Esophagus muscularis mucosa (tissue), 4 donors: ENCODE measurements around the gene TRPT1. TPM values are rescaled to one million over a fixed set of nuclear protein-coding genes. Genes with fewer than 3 reads are reported as not detected.

Source experiments
- DNase-seq: peaks from one replicate; pipeline ENCODE4 v3.0.0-alpha.2; 2017; ENCODE audit errors: extremely low spot score
- H3K27ac ChIP-seq, 4 donors: fragments of 200-600 bp; sonication (generic); replicated peaks in 1 of 4; 1 replicate in 3 of 4; 2 replicates in 1 of 4; pipeline ENCODE4 v1.5.1; 2016 to 2019; ENCODE audit warnings: mild to moderate bottlenecking in 1 of 4
- H3K27me3 ChIP-seq, 4 donors: fragments of 200-600 bp; sonication (generic); one replicate each; pipeline versions ENCODE4 v1.5.1 to v1.6.0; 2016 to 2019
- H3K36me3 ChIP-seq, 4 donors: fragments of 200-600 bp; sonication (generic); one replicate each; pipeline ENCODE4 v1.5.1; 2016 to 2019
- H3K4me1 ChIP-seq, 4 donors: fragments of 200-600 bp; sonication (generic); one replicate each; pipeline ENCODE4 v1.5.1; 2016 to 2019
- H3K4me3 ChIP-seq, 4 donors: fragments of 200-600 bp; sonication (generic); 1 replicate in 2 of 4; 2 replicates in 2 of 4; pipeline ENCODE4 v1.5.1; 2016 to 2019; ENCODE audit warnings: mild to moderate bottlenecking in 4 of 4, moderate library complexity in 1 of 4
- H3K9me3 ChIP-seq, 4 donors: fragments of 200-600 bp; sonication (generic); 1 replicate in 3 of 4; 2 replicates in 1 of 4; pipeline ENCODE4 v1.5.1; 2016 to 2019
- CTCF ChIP-seq, 3 experiments: fragments of 200-600 bp in 2 of 3; fragments of 450-650 bp in 1 of 3; sonication (generic) in 2 of 3; IDR thresholded peaks; one replicate each; pipeline ENCODE4 v1.5.1; 2017 to 2019; ENCODE audit warnings: antibody characterized with exemption in 3 of 3, mild to moderate bottlenecking in 2 of 3, moderate library complexity in 1 of 3
- EP300 ChIP-seq: sonication (generic); formaldehyde crosslinking; IDR thresholded peaks from one replicate; pipeline ENCODE4 v1.6.1; 2017; ENCODE audit warnings: antibody characterized with exemption
- POLR2A ChIP-seq: fragments of 450-650 bp; IDR thresholded peaks from one replicate; pipeline ENCODE4 v1.6.1; 2017; ENCODE audit warnings: antibody characterized with exemption, moderate library complexity, mild to moderate bottlenecking, low read depth
- POLR2AphosphoS5 ChIP-seq, 2 donors: sonication (generic); formaldehyde crosslinking; IDR thresholded peaks; one replicate each; pipeline ENCODE4 v1.6.1; 2017; ENCODE audit warnings: antibody characterized with exemption in 2 of 2
- WGBS: methylation state at CpG from one replicate; pipeline ENCODE4 v1.1.5; 2018; 5-methylcytosine and 5-hydroxymethylcytosine counted together
- intact Hi-C: fragments of 100-400 bp; cut with DNase I; formaldehyde crosslinking; loops from one replicate; pipeline ENCODE4 v1.15.1; 2023
- total RNA-seq, 4 donors: library from RNA; depleted of rRNA; stranded (reverse); fragments of >200 nt; gene quantifications; one replicate each; pipeline versions ENCODE4 v1.1.0 to v1.2.1, GENCODE V29; 2016

TRPT1 gene
- total RNA-seq, 4 donors from 2014 or later, result 42.3 to 90.5 (median 72.1) TPM

DNA sequence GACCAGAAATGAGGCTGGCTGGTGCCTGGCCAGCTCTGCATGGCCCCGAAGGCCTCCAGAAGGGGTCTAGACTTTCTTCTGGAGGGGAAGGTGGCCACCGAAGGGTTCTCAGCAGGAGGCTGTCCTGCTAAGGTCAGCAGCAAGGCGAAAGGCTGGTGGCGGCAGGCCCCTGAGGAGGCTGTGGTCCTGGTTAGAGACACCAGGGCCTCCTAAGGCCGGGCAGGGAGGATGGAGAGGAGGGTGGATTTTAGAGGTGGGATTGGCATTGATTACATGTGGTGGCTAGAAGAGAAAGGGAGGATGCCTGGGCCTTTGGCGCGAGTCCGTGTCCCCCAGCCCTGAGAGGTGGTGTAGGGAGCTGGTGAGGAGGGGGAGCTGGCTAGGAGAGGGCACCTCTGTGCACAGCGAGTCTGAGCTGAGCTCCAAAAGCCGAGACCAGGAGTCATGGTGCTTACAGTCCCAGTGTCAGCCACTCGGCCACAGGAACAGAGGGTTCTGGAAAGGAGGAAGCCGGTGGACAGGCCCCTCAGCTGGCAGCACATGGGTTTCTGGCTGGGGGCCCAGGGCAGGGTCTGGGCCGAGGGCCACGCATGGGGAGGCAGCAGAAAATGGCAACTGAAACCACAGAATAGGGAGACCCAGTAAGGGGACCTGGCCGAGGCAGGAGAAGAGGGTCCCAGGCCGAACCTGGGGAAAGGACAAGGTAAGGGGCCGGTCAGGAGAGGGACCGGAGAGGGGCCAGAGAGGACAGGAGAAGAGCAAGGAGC lies 17.0 kb downstream of the TRPT1 start:
- Histone ChIP-seq H3K4me1 (peaks cover 18 to 46% (median 34%) of the 10 kb centered on the region in 4 donors), H3K36me3 (peaks cover 6 to 55% (median 40%) of the 10 kb centered on the region in 4 donors), H3K9me3 (no peaks in the 10 kb centered on the region), H3K27me3 (no peaks in the 10 kb centered on the region), H3K4me3 (no peak overlapping the region), H3K27ac (peak overlapping the region in 3 of 4 donors; percentile 71 to 81 (median 78))
- DNase-seq, result no peak
- 77% methylated on average over 18 of the region's 18 CpGs for WGBS
- intact Hi-C loops, result no loop called here
- TF ChIP-seq CTCF (IDR thresholded peaks at IDR 0.05) (no peak), POLR2A (no peak), POLR2AphosphoS5 (IDR thresholded peaks at IDR 0.05) (no peak), EP300 (no peak)

DNA sequence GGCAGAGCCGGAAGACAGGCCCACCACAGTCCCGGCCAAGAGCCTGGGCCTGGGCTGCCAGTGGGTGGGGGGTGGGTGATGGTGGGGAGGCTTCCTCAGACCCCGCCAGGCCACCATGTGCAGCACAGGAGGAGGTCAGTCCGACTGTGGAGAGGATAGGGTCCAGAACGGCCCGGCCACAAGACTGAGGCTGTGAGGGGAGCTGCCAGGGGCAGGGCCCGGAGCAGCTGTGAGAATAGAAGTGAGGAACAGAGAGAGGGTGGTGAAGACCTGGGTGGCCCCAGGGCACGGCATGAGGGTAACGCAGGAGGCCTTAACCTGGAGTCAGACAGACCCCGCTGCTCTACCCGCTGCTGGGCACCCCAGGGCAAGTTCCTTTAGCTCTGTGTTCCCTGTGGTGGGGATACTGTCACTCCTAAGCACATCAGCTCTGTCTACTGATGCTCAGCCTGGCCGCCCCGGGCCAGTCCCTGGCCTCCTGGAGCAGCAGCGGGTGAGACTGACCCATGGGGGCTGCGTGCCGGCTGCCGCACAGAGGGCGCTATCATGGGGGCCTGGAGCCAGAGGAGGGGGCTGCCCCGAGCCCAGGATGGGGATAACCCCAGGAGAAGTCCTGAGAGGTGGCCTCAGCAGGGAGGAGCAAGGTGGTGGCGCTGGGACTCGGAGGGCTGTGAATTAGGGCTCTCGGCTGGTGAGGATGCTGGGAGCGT lies 17.7 kb downstream of the TRPT1 start:
- Histone ChIP-seq H3K9me3 (no peaks in the 10 kb centered on the region), H3K27ac (peak overlapping the region; percentile 71 to 81 (median 77)), H3K36me3 (peaks cover 13 to 62% (median 48%) of the 10 kb centered on the region in 4 donors), H3K4me1 (peaks cover 19 to 50% (median 35%) of the 10 kb centered on the region in 4 donors), H3K4me3 (peak overlapping the region; percentile 40 to 56 (median 46)), H3K27me3 (no peaks in the 10 kb centered on the region)
- DNase-seq, result no peak
- WGBS, result 71% methylated on average over 8 of the region's 23 CpGs
- TF ChIP-seq CTCF (IDR thresholded peaks at IDR 0.05) (no peak), POLR2AphosphoS5 (IDR thresholded peaks at IDR 0.05) (no peak), EP300 (no peak), POLR2A (no peak)
- intact Hi-C loops, result no loop called here

GRCh38 chr11:64207256-64208085 lies 18.5 kb downstream of the TRPT1 start:
- Histone ChIP-seq H3K4me3 (peak overlapping the region; percentile 40 to 56 (median 46)), H3K36me3 (peaks cover 21 to 70% (median 55%) of the 10 kb centered on the region in 4 donors), H3K9me3 (no peaks in the 10 kb centered on the region), H3K27ac (peak overlapping the region; percentile 71 to 81 (median 77)), H3K4me1 (peaks cover 19 to 50% (median 35%) of the 10 kb centered on the region in 4 donors), H3K27me3 (no peaks in the 10 kb centered on the region)
- no peak for DNase-seq
- WGBS, result 48% methylated on average over 10 of the region's 30 CpGs
- intact Hi-C loops, result no loop called here
- TF ChIP-seq EP300 (no peak), CTCF (IDR thresholded peaks at IDR 0.05) (no peak), POLR2AphosphoS5 (IDR thresholded peaks at IDR 0.05) (peak in 1 of 2 donors; percentile 50), POLR2A (no peak)

DNA sequence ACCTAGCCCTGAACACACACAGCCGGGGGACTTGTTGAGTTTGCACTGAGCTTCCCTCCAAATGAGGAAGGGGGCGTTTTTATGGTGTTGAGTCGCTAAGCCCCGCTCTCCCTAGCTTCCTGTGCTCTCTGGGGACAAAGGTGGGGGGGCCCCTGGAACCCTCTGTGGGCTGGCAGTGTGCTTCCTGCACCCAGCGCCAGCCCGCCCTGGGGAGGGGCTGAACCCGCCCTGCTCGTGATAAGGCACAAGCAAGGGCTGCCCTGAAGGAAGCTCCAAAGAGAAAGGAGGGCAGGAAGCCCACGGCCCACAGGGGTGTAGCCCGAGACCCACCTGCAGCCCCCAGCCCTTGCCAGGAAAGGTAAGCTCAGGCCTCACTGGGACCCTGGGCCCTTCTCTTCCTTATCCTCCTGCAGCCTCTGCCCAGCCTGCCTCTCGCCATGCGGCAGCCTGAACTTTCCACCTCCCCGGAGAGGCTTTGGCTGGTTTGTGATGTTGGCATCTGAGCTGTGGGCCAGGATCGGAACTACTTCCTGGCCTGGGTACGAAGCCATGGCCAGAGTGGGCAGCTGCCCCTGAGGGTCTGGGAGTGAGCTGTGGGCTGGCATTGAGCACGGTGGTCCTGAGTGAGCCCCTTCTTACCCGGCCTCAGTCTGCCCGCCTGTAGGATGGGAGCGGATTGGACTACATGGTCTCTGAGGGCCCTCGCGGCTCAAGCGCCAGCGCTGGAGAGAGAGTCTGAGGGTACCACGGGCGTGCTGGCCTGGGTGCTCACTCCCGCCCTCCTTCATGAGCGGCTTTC lies 19.3 kb downstream of the TRPT1 start, which contains the start of gene FERMT3:
TSS of gene FERMT3 (plus strand) at position 265 of the 799 bp plus-strand sequence. CDS start 644 bp downstream, outside the sequence.
- intact Hi-C loops, result no loop called here
- peaks cover 23 to 73% (median 55%) of the 10 kb centered on the region in 4 donors for H3K36me3 ChIP-seq
- WGBS, result 77% methylated on average over 16 of the region's 27 CpGs

More for the DNA sequence above, 19.3 kb downstream of the TRPT1 start, which contains the start of gene FERMT3:
- peak within 1 kb of the TSS; percentile 71 to 81 (median 77) for H3K27ac ChIP-seq
- no peak for DNase-seq
- H3K27me3 ChIP-seq, result no peaks in the 10 kb centered on the region
- no peak for TF ChIP-seq POLR2A
- TF ChIP-seq POLR2AphosphoS5 (IDR thresholded peaks at IDR 0.05), result peak in 1 of 2 donors; percentile 18
- peak within 1 kb of the TSS; percentile 40 to 56 (median 46) for H3K4me3 ChIP-seq
- H3K4me1 ChIP-seq, result peaks cover 19 to 50% (median 35%) of the 10 kb centered on the region in 4 donors
- H3K9me3 ChIP-seq, result no peaks in the 10 kb centered on the region
